Limb (tissue), 2 donors: Measurements from ENCODE around the gene VWA8.
"Not testable (repeated sequence)": the region's sequence is repeated elsewhere in the genome, so short reads cannot be mapped to it uniquely, and the experiment has no call there.

ENCODE experiments used
- DNase-seq, 2 donors: peaks; one replicate each; pipeline ENCODE4 v3.0.0-alpha.2; 2016; ENCODE audit errors: extremely low spot score in 2 of 2

VWA8 gene

DNA sequence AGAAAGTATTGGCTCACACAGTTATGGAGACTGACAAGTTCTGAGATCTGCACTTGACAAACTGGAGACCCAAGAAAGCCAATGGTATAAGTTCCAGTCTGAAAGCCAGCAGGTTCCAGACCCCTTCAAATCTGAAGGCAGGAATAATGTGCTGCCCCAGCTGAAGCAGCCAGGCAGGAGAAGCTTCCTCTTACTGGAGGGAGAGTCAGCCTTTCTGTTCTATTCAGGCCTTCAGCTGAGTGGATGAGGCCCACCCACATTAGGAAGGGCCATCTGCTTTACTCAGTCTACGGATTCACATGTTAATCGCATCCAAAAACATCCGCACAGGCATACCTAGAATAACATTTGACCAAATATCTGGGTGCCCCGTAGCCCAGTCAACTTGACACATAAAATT is 8.2 kb upstream of the VWA8 start:
- DNase-seq = no peak

- DNase-seq = no peak
These were observed 5.8 kb upstream of the VWA8 start for GRCh38 chr13:41966671-41967070.

- no peak for DNase-seq
These were observed 2.1 kb upstream of the VWA8 start for GRCh38 chr13:41962994-41963393.

- no peak for DNase-seq
These were observed 504 bp upstream of the VWA8 start for GRCh38 chr13:41961466-41961760.

GRCh38 chr13:41960211-41960636 is 685 bp downstream of the VWA8 start:
- DNase-seq = no peak

DNA sequence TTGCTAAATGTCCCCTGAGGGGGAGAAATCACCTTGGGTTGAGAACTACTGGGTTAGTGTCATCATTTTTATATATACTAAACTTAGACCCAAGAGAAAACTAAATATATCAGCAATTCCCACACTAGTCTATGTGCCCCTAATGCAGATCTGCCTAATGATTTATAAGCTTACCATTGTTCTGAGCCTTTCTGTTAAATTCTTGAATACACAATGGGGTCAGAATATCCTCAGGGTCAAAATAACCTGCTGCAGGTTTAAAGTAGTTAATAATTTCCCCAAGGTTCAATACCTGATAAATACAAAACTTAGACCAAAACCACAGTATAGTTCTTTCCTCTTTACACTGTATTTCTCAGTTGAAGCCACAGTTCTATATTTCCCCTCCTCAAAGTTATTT is 4.6 kb downstream of the VWA8 start:
- DNase-seq = no peak

- DNase-seq = no peak
These were observed 5.3 kb downstream of the VWA8 start for GRCh38 chr13:41955605-41956004.

GRCh38 chr13:41954226-41954625 is 6.7 kb downstream of the VWA8 start:
- no peak for DNase-seq

GRCh38 chr13:41952749-41953148 is 8.2 kb downstream of the VWA8 start:
- DNase-seq = no peak

GRCh38 chr13:41949104-41949503 is 11.8 kb downstream of the VWA8 start:
- not testable (repeated sequence) for DNase-seq

DNA sequence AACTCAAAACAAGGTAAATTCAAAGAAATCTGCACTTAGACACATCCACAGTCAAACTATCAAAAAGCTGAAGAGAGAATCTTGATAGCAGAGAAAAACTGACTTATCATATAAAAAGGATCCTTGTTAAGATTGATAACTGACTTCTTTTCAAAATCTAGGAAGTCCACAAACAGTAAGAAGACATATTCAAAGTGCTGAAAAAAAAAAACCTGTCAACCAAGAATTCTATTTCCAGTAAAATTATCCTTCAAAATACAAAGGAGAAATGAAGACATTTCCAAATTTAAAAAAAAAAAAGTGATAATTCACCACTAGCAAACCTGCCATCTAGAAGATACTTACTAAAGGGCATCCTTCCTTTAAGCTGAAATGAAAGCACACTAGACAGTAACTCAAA is 15.0 kb downstream of the VWA8 start:
- DNase-seq = no peak

DNA sequence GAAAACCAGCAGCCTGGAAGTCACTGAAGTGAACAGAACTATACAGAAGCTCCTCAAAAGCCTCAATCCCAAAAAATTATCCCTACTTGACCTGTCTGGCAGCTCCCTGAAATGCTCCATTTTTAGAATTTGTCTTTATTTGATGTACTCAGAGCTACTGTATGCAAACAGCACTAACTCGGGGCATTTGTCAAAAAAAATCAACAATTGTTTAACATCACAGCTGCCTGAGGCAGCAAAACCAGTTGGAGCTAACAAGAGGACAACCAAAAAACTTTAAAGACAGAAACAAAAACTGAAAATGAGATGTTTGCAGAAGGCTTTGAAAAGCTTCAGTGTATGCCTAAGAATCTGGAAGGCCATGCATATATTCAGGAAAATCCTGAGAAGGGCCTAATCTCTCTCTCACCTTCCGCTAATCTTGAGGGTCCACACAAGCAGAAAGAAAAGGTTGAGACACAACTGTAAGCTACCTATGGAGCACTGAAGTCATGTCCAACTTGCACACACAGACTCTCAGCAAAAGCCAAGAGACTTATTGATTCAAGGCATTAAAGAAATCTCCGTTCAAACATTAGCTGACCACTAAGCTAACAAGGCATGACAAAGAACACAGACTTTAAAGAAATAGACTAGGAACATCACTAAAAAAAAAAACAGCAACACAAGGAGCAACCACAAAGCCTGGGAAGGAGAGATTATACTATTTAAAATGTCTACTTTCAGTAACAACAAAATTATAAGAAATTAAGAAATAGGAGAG is 16.1 kb downstream of the VWA8 start:
- DNase-seq = no peak

GRCh38 chr13:41944229-41944628 is 16.7 kb downstream of the VWA8 start:
- DNase-seq = no peak

DNA sequence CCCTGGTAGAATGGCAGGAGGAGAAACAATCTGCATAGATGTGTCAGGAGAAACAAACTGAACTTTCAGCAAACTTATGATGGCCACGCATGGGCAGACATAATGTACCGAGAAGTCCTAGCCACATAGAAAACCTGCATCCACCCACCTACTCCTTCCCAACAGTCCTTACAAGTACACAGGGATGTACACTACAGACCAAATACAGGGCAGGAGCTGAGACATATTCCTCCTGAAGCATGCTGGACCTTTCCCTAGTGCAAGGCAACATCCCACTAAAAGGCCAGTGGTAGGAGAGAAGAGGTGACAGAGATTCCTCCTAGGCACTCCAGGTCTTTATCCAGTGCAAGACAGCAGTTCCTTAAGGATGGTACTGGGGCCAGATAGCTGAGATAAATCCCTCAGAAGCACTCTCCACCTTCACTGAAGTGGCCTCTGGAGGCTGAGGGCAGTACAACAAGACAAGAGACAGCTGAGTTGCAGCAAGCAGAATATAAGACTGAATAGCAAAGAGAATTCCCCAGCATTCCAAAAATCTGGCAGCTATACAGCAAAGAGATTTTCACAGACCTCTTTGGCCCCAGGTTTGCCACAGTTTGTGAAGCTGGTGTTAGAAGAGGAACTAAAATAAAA is 18.3 kb downstream of the VWA8 start:
- DNase-seq = no peak

GRCh38 chr13:41941174-41941573 is 19.7 kb downstream of the VWA8 start:
- no peak for DNase-seq

GRCh38 chr13:41939398-41939797 is 21.5 kb downstream of the VWA8 start:
- no peak for DNase-seq

DNA sequence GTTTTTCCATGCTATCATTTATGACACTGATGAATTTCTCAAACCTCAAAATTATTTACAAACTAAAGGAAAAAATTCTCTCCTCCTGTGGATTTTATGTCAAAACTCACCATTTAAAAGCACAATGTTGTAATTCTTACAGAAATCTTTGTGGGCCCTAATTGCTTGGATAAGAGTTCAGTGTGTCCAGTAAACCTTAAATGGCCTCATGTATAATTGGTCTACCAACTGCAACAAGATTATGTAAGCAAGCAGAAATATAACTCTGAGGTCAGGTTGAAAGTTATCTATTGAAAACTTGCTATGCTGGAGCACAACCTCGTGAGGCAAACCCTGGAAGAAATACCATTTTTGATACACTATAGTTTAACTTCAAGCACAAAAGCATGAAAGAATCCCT is 22.0 kb downstream of the VWA8 start:
- DNase-seq = no peak

GRCh38 chr13:41937388-41937787 is 23.5 kb downstream of the VWA8 start:
- DNase-seq = no peak

- DNase-seq = no peak
These were observed 25.4 kb downstream of the VWA8 start for GRCh38 chr13:41935501-41935900.

- no peak for DNase-seq
These were observed 25.9 kb downstream of the VWA8 start for GRCh38 chr13:41934994-41935393.

DNA sequence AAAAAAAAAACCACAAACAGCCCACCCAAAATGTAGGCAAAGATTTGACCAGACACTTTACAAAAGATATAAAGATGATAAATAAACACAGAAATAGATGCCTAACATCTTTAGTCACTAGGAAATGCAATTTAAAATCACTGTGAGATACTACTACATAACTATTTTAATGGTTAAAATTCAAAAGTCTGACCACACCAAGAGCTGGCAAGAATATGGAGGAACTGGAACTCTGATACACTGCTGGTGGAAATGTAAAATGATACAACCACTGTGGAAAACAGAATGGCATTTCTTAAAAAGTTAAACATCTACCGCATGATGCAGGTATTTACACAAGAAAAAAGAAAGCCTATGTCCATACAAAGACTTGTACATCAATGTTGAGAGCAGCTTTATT is 26.8 kb downstream of the VWA8 start:
- DNase-seq = no peak

- no peak for DNase-seq
These were observed 29.6 kb downstream of the VWA8 start for GRCh38 chr13:41931337-41931736.

- DNase-seq = no peak
These were observed 30.8 kb downstream of the VWA8 start for GRCh38 chr13:41930154-41930553.

GRCh38 chr13:41928323-41928722 is 32.6 kb downstream of the VWA8 start:
- no peak for DNase-seq
